NCI-H2029 (cell line): ENCODE results near the gene SERTAD1.

Experiments
- DNase-seq: peaks from one replicate; lab custom pipeline; 2025; lab: John Stamatoyannopoulos, UW

The SERTAD1 gene

GRCh38 chr19:40400559-40400958 lies 25.2 kb downstream of the SERTAD1 start:
- DNase-seq = no peak

GRCh38 chr19:40398417-40399131 lies 27.2 kb downstream of the SERTAD1 start:
- no peak for DNase-seq

GRCh38 chr19:40397568-40397906 lies 28.3 kb downstream of the SERTAD1 start:
- DNase-seq = no peak

- no peak for DNase-seq
Observed at GRCh38 chr19:40396886-40397567, 28.8 kb downstream of the SERTAD1 start.

GRCh38 chr19:40395956-40396355 lies 29.8 kb downstream of the SERTAD1 start:
- no peak for DNase-seq

- DNase-seq = no peak
Observed at GRCh38 chr19:40394816-40395210, 31.0 kb downstream of the SERTAD1 start.

- DNase-seq = no peak
Observed at GRCh38 chr19:40393894-40394815, 31.6 kb downstream of the SERTAD1 start.

- no peak for DNase-seq
Observed at GRCh38 chr19:40392894-40393517, 32.8 kb downstream of the SERTAD1 start.

- DNase-seq = no peak
Observed at GRCh38 chr19:40392123-40392522, 33.7 kb downstream of the SERTAD1 start.

- DNase-seq = no peak
Observed at GRCh38 chr19:40390084-40390742, 35.6 kb downstream of the SERTAD1 start, which contains the start of gene HIPK4. Gene HIPK4 (minus strand): TSS chr19:40390181. CDS start chr19:40389902, 279 bp downstream.

GRCh38 chr19:40389404-40390083 lies 36.2 kb downstream of the SERTAD1 start:
- DNase-seq = no peak

GRCh38 chr19:40388481-40388880 lies 37.3 kb downstream of the SERTAD1 start:
- DNase-seq = no peak

- no peak for DNase-seq
Observed at GRCh38 chr19:40387155-40387554, 38.6 kb downstream of the SERTAD1 start.

- DNase-seq = no peak
Observed at GRCh38 chr19:40383668-40384248, 42.0 kb downstream of the SERTAD1 start.

GRCh38 chr19:40381321-40381720 lies 44.5 kb downstream of the SERTAD1 start:
- DNase-seq = no peak

- DNase-seq = no peak
Observed at GRCh38 chr19:40380199-40381037, 45.4 kb downstream of the SERTAD1 start.

- DNase-seq = no peak
Observed at GRCh38 chr19:40379446-40380198, 46.2 kb downstream of the SERTAD1 start.

GRCh38 chr19:40378509-40378908 lies 47.3 kb downstream of the SERTAD1 start:
- DNase-seq = no peak

- DNase-seq = no peak
Observed at GRCh38 chr19:40377876-40378385, 47.9 kb downstream of the SERTAD1 start.
